Motor neuron (in vitro differentiated cells): ENCODE results near the gene PCYT1B. TPM values are rescaled to one million over a fixed set of nuclear protein-coding genes. Genes with fewer than 3 reads are reported as not detected.
"Not testable (repeated sequence)": the region's sequence is repeated elsewhere in the genome, so short reads cannot be mapped to it uniquely, and the experiment has no call there.

Source experiments
- ATAC-seq, 8 experiments: fragments of 200-7000 bp; cut with Tn5 transposase; replicated peaks in 6 of 8; 2 replicates each; pipeline ENCODE4 v1.8.0; 2021; ENCODE audit warnings: mild to moderate bottlenecking in 8 of 8, moderate library complexity in 8 of 8
- H3K27ac ChIP-seq, 2 donors: fragments of 250-450 bp; sonication (Bioruptor Pico); 2 replicates each; pipeline ENCODE4 v1.9.0; 2021; ENCODE audit warnings: antibody characterized with exemption in 2 of 2, mild to moderate bottlenecking in 2 of 2, moderate library complexity in 1 of 2
- H3K4me1 ChIP-seq, 2 donors: fragments of 250-450 bp; sonication (Bioruptor Pico); replicated peaks in 1 of 2; 2 replicates each; pipeline ENCODE4 v1.6.1; 2021; ENCODE audit warnings: antibody characterized with exemption in 2 of 2, mild to moderate bottlenecking in 2 of 2, moderate library complexity in 1 of 2
- H3K4me3 ChIP-seq, 5 donors: fragments of 250-450 bp; sonication (Bioruptor Pico); 2 replicates each; pipeline ENCODE4 v1.9.0; 2021; ENCODE audit warnings: antibody characterized with exemption in 5 of 5, mild to moderate bottlenecking in 5 of 5, moderate library complexity in 4 of 5
- WGBS, 10 experiments: fragments of 450-650 bp; shearing (Covaris generic); methylation state at CpG; one replicate each; pipeline ENCODE4 v1.0.0; 2022; 5-methylcytosine and 5-hydroxymethylcytosine counted together
- in situ Hi-C, 9 experiments: fragments of 400-800 bp; cut with MboI; loops; one replicate each; pipeline ENCODE4 v1.15.0; 2021; ENCODE audit warnings: low sequenced_read_pairs in 9 of 9, low pct_unique_long_range_greater_than_20kb in 2 of 9; ENCODE audit not compliant: unreplicated experiment in 9 of 9
- total RNA-seq, 8 experiments: library from RNA; unstranded; fragments of 300-600 nt; gene quantifications; 2 replicates each; pipeline versions ENCODE4 v1.2.3 to v1.2.4, GENCODE V29; 2022

PCYT1B gene
- total RNA-seq, 8 experiments from 2014 or later = 1.3 to 4.9 (median 2.5) TPM

DNA sequence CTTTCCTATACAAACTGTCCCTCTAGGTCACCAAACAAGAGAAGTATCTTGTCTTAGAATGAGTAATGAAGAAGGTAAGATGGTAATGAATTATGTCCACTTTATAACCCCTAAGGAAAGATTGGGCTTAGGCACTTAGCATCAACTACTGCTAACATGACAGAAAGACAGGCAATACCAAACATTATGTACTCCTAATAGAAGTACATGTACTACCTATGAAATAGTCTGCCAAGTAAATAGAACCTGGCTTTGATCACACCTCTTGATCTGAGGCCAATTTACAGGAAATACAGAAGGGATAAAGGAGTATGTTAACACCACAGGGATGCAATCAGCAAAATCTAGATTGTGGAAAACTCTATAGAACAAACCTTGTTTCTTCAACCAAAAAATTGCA, 14.1 kb upstream of the PCYT1B start:
- in situ Hi-C loops = no loop called here

GRCh38 chrX:24659646-24660045, 12.5 kb upstream of the PCYT1B start:
- in situ Hi-C loops = no loop called here
- no peak for ATAC-seq
- 0 to 100% (median 94%) methylated on average over 1 to 3 of the region's 3 CpGs; no CpG with 5 or more reads in 7 of the 10 experiments for WGBS, 10 experiments

More for the DNA sequence above, 14.1 kb upstream of the PCYT1B start:
- no peak for ATAC-seq
- H3K27ac ChIP-seq = no peak overlapping the region
- no peak overlapping the region for H3K4me3 ChIP-seq
- H3K4me1 ChIP-seq = peaks cover 0 to 7% of the 10 kb centered on the region in 2 donors

GRCh38 chrX:24659106-24659505, 12.0 kb upstream of the PCYT1B start:
- H3K27ac ChIP-seq = no peak overlapping the region
- no peak for ATAC-seq
- peaks cover 0 to 7% of the 10 kb centered on the region in 2 donors for H3K4me1 ChIP-seq
- WGBS, 10 experiments = 0 to 100% (median 86%) methylated on average over 1 of the region's 1 CpG; no CpG with 5 or more reads in 7 of the 10 experiments
- H3K4me3 ChIP-seq = no peak overlapping the region
- in situ Hi-C loops = no loop called here

More at GRCh38 chrX:24659646-24660045, 12.5 kb upstream of the PCYT1B start:
- peaks cover 0 to 7% of the 10 kb centered on the region in 2 donors for H3K4me1 ChIP-seq
- no peak overlapping the region for H3K4me3 ChIP-seq
- no peak overlapping the region for H3K27ac ChIP-seq

- Histone ChIP-seq H3K27ac (no peak overlapping the region), H3K4me3 (no peak overlapping the region), H3K4me1 (peaks cover 0 to 7% of the 10 kb centered on the region in 2 donors)
- ATAC-seq = peak in 2 of 8 experiments; percentile 3 to 12
- in situ Hi-C loops = no loop called here
Measured at GRCh38 chrX:24658421-24658820, 11.3 kb upstream of the PCYT1B start.

DNA sequence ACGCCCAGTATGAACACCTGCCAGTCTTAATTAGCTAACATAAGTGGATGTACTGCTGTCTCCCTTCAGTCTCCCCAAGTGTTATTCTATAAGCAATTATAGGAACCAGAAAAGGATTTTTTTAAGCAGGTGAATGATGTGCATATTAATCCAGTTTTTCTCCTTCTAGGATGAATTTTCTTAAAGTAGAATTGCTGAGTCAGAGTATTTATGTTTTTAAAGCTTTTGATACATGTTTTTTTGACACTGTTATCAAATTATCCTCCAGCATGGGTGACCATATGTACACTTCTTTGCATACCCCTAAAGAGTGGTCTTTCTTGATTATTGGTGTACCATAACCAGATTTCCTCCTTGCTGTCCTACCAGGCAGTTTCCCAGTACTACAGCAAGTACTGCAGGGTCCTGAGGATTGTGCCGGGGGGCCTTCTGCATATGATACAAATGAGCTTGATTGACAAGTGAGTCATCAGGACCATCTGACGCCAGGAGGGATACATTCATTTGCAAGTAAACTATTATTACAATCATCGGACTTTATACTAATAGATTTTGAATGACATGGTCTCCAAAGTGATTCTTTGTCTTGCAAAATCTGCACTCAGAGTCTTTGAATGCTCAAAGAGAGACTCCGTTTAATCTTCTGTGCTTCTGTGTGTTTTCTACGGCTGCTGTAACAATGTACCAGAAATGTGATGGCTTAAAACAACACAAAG, 10.7 kb upstream of the PCYT1B start:
- Histone ChIP-seq H3K27ac (no peak overlapping the region), H3K4me3 (no peak overlapping the region), H3K4me1 (peaks cover 0 to 7% of the 10 kb centered on the region in 2 donors)
- in situ Hi-C loops = no loop called here
- peak in 4 of 8 experiments; percentile 15 to 60 (median 57) for ATAC-seq
- 0 to 76% (median 28%) methylated on average over 2 to 5 of the region's 6 CpGs; no CpG with 5 or more reads in 4 of the 10 experiments for WGBS, 10 experiments

DNA sequence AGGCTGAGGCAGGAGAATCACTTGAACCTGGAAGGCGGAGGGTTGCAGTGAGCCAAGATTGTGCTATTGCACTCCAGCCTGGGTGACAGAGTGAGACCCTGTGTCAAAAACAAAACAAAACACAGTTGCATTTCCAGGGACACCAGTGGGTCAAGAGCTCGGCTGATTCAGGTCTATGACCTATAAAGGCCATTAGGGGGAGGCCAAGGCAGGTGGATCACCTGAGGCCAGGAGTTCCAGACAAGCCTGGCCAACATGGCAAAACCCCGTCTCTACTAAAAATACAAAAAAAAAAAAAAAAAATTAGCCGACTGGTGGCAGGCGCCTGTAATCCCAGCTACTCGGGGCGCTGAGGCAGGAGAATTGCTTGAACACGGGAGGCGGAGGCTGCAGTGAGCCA, 8.5 kb upstream of the PCYT1B start:
- 43 to 87% (median 66%) methylated on average over 1 to 8 of the region's 9 CpGs; no CpG with 5 or more reads in 6 of the 10 experiments for WGBS, 10 experiments
- H3K4me1 ChIP-seq, ATAC-seq, in situ Hi-C loops, H3K4me3 ChIP-seq, H3K27ac ChIP-seq: not testable (repeated sequence)

DNA sequence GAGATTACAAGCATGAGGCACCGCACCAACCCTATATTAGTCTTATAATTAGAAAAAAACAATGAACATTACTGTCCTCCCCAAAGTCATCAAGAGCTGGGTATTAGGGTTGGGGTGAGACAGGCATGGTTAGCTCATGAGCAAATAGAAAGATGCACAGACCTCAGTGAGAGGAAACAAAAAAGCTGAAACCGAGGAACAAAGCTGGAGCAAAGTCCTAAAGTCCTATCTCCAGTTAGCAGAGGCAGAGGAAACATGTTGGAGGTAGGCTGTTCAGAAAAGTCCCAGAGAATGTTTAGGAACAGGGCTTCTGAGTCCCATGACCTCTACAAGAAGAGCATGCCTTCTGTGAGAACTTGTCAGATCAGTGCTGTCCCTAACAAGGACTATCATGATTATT, 4.6 kb upstream of the PCYT1B start:
- 95% methylated on average over 2 of the region's 2 CpGs; no CpG with 5 or more reads in 9 of the 10 experiments for WGBS, 10 experiments
- in situ Hi-C loops = no loop called here
- Histone ChIP-seq H3K4me3 (no peak overlapping the region), H3K4me1 (peaks cover 0 to 3% of the 10 kb centered on the region in 2 donors), H3K27ac (no peak overlapping the region)
- ATAC-seq = no peak

DNA sequence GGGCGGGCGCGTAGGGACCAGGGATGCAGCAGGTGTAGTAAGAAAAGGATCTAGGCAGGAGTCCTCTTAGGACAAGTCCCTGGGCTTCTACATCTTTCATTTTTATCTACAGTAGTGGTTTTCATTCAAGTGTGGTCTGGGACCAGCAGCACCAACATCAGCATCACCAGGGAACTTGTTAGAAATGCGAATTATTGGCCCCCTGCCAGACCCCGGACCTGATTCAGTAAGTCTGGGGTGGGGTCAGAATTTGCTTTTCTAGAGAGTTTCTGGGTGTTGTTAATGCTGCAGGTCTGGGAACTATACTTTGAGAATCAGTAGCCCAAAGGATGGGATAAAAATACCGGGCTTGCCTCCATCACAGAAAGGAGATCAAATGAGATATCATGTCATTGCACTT, 1.3 kb upstream of the PCYT1B start:
- no peak overlapping the region for H3K4me3 ChIP-seq
- H3K27ac ChIP-seq = no peak overlapping the region
- no peak for ATAC-seq
- WGBS, 10 experiments = 20 to 100% (median 47%) methylated on average over 1 to 3 of the region's 6 CpGs; no CpG with 5 or more reads in 6 of the 10 experiments
- in situ Hi-C loops = no loop called here
- H3K4me1 ChIP-seq = peaks cover 0 to 8% of the 10 kb centered on the region in 2 donors

DNA sequence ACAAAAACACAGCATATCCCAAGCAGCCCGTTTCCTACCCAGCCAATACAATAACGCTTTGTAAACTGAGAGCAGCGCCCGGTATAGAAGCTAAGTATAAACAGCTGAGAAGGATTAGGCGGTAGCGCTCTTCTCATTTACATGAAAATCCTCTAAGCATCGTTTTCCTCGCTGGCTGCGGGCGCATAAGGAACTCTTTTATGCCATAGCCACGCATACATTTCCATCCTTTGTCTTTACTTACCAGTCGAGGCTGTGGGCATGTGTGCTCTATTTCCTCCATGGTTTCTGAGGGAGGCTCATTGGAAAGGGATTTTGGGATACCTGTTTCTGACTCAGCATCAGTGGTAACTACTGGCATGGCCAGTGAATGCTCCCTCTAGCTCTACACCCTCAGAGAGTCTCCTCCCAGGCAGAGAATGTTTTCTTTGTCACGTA, 383 bp downstream of the PCYT1B start:
- Histone ChIP-seq H3K4me3 (peak overlapping the region; percentile 20 to 26 (median 25)), H3K27ac (no peak overlapping the region), H3K4me1 (peaks cover 0 to 8% of the 10 kb centered on the region in 2 donors)
- ATAC-seq = peak; percentile 36 to 71 (median 55)
- in situ Hi-C loops = no loop called here
- WGBS, 10 experiments = 0 to 9% (median 4%) methylated on average over 1 to 8 of the region's 13 CpGs; no CpG with 5 or more reads in 6 of the 10 experiments

- WGBS, 10 experiments = 0 to 50% (median 17%) methylated on average over 1 to 9 of the region's 10 CpGs; no CpG with 5 or more reads in 3 of the 10 experiments
- H3K4me3 ChIP-seq = peak overlapping the region in 2 of 5 donors; percentile 20 to 25
- H3K4me1 ChIP-seq = peaks cover 0 to 8% of the 10 kb centered on the region in 2 donors
- in situ Hi-C loops = no loop called here
- ATAC-seq = no peak
- H3K27ac ChIP-seq = no peak overlapping the region
Measured at GRCh38 chrX:24646006-24646405, 1.1 kb downstream of the PCYT1B start.

GRCh38 chrX:24643116-24643515, 4.0 kb downstream of the PCYT1B start:
- ATAC-seq = peak in 3 of 8 experiments; percentile 13 to 45 (median 38)
- H3K4me1 ChIP-seq = peaks cover 0 to 8% of the 10 kb centered on the region in 2 donors
- in situ Hi-C loops = no loop called here

DNA sequence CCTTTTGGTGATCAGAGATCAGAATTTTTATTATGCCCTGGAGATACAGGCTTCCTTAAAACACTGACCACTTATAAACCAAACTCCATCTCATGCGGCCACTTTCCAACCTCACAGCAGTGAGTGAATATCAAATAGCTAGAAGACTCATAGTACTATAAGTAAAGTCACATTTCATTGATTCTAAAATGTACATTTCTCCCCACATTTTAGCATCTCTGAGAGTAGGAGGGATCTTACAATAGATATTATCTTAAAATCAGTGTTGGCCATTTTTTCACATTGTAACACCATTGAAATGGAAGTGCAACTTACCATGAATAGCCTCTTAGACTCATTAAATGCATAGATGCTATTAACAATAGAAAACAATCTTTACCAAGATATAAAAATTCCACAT, 17.4 kb downstream of the PCYT1B start:
- no peak for ATAC-seq
- WGBS, 10 experiments = 71 to 100% (median 83%) methylated on average over 1 of the region's 1 CpG; no CpG with 5 or more reads in 6 of the 10 experiments
- Histone ChIP-seq H3K4me1 (no peaks in the 10 kb centered on the region), H3K27ac (no peak overlapping the region), H3K4me3 (no peak overlapping the region)
- in situ Hi-C loops = no loop called here

More at GRCh38 chrX:24643116-24643515, 4.0 kb downstream of the PCYT1B start:
- Histone ChIP-seq H3K27ac (no peak overlapping the region), H3K4me3 (no peak overlapping the region)

DNA sequence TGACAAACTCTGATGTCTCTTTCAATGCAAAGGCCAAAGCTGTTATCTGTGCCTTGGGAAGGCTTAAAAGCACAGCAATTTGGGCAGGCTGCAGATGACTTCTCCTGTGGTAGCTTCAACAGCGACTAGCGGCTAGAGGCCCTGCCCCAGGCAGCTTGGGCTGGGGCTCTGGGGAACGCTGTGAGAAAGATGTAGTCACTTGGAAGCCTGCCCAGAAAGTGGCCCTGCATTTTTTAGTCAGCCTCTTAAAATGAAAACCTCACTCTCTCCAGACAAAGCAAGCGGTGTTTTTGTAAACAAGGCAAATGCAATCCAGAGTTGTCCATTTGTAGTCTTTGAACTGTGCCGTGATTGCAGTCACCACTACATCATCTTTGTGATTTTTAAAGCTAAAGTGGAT, 27.5 kb downstream of the PCYT1B start:
- Histone ChIP-seq H3K4me3 (no peak overlapping the region), H3K27ac (no peak overlapping the region), H3K4me1 (no peaks in the 10 kb centered on the region)
- 40 to 61% methylated on average over 1 to 5 of the region's 5 CpGs; no CpG with 5 or more reads in 8 of the 10 experiments for WGBS, 10 experiments
- ATAC-seq = peak in 7 of 8 experiments; percentile 30 to 94 (median 70)
- in situ Hi-C loops = no loop called here

DNA sequence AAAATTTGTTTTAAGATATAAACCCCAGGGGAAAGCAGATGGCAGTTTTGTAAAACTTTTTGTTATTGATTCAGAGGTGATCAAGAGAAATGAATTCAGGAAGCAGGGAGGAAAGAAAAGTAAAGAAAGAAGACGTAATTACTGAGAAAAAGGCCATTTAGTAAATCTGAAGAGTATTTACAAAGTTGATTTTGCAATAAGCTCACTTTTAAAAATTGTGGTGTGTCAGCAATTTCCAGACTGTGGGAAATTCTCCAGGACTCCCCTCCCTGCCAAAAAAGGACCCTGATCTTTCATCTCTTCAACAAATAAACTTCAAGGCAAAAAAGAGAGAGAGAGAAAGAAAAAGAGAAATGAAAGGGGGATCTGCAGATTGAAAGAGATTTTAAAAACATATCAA, 36.6 kb downstream of the PCYT1B start:
- WGBS, 10 experiments = 33 to 83% (median 71%) methylated on average over 1 of the region's 1 CpG; no CpG with 5 or more reads in 4 of the 10 experiments
- Histone ChIP-seq H3K4me1 (no peaks in the 10 kb centered on the region), H3K27ac (no peak overlapping the region), H3K4me3 (no peak overlapping the region)
- no peak for ATAC-seq
- in situ Hi-C loops = no loop called here
